ENCODE data around the gene FAF1. TPM values are rescaled to one million over a fixed set of nuclear protein-coding genes. Genes with fewer than 3 reads are reported as not detected.

FAF1 gene
- total and polyA plus RNA-seq, 2 donors (not counting 3 experiments of a cell fraction or from before 2014, with no cell fraction given), result 9.0 to 57.6 TPM

GRCh38 chr1:50452700-50453099 is 507.4 kb downstream of the FAF1 start:
- FAIRE-seq, result no peak
- Histone ChIP-seq H2AFZ (ENCODE audit: low read depth, low read length) (no peak overlapping the region), H3K27ac (ENCODE audit: insufficient read depth, low read depth, low read length) (no peak overlapping the region), H4K20me1 (replicated peaks; ENCODE audit: control insufficient read depth, extremely low read depth, insufficient read depth, low read length) (no peaks in the 10 kb centered on the region), H3K4me2 (ENCODE audit: insufficient read depth, low read length) (no peak overlapping the region), H3K79me2 (ENCODE audit: control insufficient read depth, insufficient read depth, low read length) (no peaks in the 10 kb centered on the region), H3K4me1 (ENCODE audit: control insufficient read depth, extremely low read depth, insufficient read depth, low read length) (no peaks in the 10 kb centered on the region), H3K27me3 (ENCODE audit: control insufficient read depth in 2 of 2, insufficient read depth in 2 of 2, low read length in 2 of 2) (no peaks in the 10 kb centered on the region), H3K36me3 (ENCODE audit: control insufficient read depth in 2 of 2, extremely low read depth in 1 of 2, insufficient read depth in 2 of 2, low read length in 2 of 2) (no peaks in the 10 kb centered on the region), H3K9me1 (replicated peaks; ENCODE audit: control insufficient read depth, extremely low read depth, insufficient read depth, low read length) (no peaks in the 10 kb centered on the region), H3K9ac (replicated peaks; ENCODE audit: extremely low read depth, insufficient read depth, low read length) (no peak overlapping the region), H3K4me3 (replicated peaks in 1 of 3; ENCODE audit: insufficient read depth in 1 of 3, low read depth in 1 of 3, low read length in 3 of 3) (no peak overlapping the region), H3K9me3 (replicated peaks; ENCODE audit: control insufficient read depth, insufficient read depth, low read length) (no peaks in the 10 kb centered on the region)
- no TSS peak for BruUV-seq (replicated peaks)
- intact Hi-C loops (cut with micrococcal nuclease) (no loop called here), dilution Hi-C loops (cut with MboI; ENCODE audit: extremely low pct_ligation_motif_present, low sequenced_read_pairs) (no loop called here)
- ChIA-PET CTCF (interaction anchor here (1.5 kb wide), 1 partner anchor 8 kb away, joined by 4 read pairs; no protein-coding TSS in a partner anchor), POLR2A (no interaction called here)
- no peak for DNase-seq (ENCODE audit: low read depth, low spot score)
- TF ChIP-seq EZH2 (IDR thresholded peaks at IDR 0.05; ENCODE audit: borderline replicate concordance, low read depth, low read length, severe bottlenecking) (no peak), MYC (IDR thresholded peaks at IDR 0.05; ENCODE audit: low read depth, low read length) (no peak), JUN (IDR thresholded peaks at IDR 0.05; ENCODE audit: borderline replicate concordance, insufficient read depth, insufficient read length, low read depth) (no peak), POLR2AphosphoS5 (IDR thresholded peaks at IDR 0.05; ENCODE audit: insufficient read depth, low read depth, low read length) (no peak), FOS (IDR thresholded peaks at IDR 0.05; ENCODE audit: borderline replicate concordance, insufficient read depth, low read length) (no peak), GATA2 (IDR thresholded peaks at IDR 0.05; ENCODE audit: insufficient read depth, insufficient read length, low read depth, low read length) (no peak), POLR2A (IDR thresholded peaks at IDR 0.05; ENCODE audit: low read depth, low read length) (no peak)

- TF ChIP-seq EZH2 (IDR thresholded peaks at IDR 0.05; ENCODE audit: borderline replicate concordance, low read depth, low read length, severe bottlenecking), result no peak
- TF ChIP-seq POLR2A (IDR thresholded peaks at IDR 0.05; ENCODE audit: low read depth, low read length), result no peak
- TF ChIP-seq JUN (IDR thresholded peaks at IDR 0.05; ENCODE audit: borderline replicate concordance, insufficient read depth, insufficient read length, low read depth), result no peak
- TF ChIP-seq CTCF (IDR thresholded peaks at IDR 0.05; ENCODE audit: extremely low read depth in 1 of 2, insufficient read depth in 1 of 2, low read depth in 1 of 2, low read length in 2 of 2), result no peak
- TF ChIP-seq GATA2 (IDR thresholded peaks at IDR 0.05; ENCODE audit: insufficient read depth, insufficient read length, low read depth, low read length), result no peak
- TF ChIP-seq FOS (IDR thresholded peaks at IDR 0.05; ENCODE audit: borderline replicate concordance, insufficient read depth, low read length), result no peak
- TF ChIP-seq MAX (IDR thresholded peaks at IDR 0.05; ENCODE audit: insufficient read depth, insufficient read length), result no peak
- no peak for TF ChIP-seq MYC (IDR thresholded peaks at IDR 0.05; ENCODE audit: low read depth, low read length)
- no peak for TF ChIP-seq POLR2AphosphoS5 (IDR thresholded peaks at IDR 0.05; ENCODE audit: insufficient read depth, low read depth, low read length)
- dilution Hi-C loops (cut with MboI; ENCODE audit: extremely low pct_ligation_motif_present, low sequenced_read_pairs) (no loop called here), intact Hi-C loops (cut with micrococcal nuclease) (no loop called here)
- Histone ChIP-seq H3K4me1 (ENCODE audit: control insufficient read depth, extremely low read depth, insufficient read depth, low read length) (no peaks in the 10 kb centered on the region), H3K9me1 (replicated peaks; ENCODE audit: control insufficient read depth, extremely low read depth, insufficient read depth, low read length) (no peaks in the 10 kb centered on the region), H3K27ac (ENCODE audit: insufficient read depth, low read depth, low read length) (no peak overlapping the region), H3K4me2 (ENCODE audit: insufficient read depth, low read length) (no peak overlapping the region), H3K79me2 (ENCODE audit: control insufficient read depth, insufficient read depth, low read length) (no peaks in the 10 kb centered on the region), H3K36me3 (ENCODE audit: control insufficient read depth in 2 of 2, extremely low read depth in 1 of 2, insufficient read depth in 2 of 2, low read length in 2 of 2) (no peaks in the 10 kb centered on the region), H2AFZ (ENCODE audit: low read depth, low read length) (no peak overlapping the region), H3K27me3 (ENCODE audit: control insufficient read depth in 2 of 2, insufficient read depth in 2 of 2, low read length in 2 of 2) (no peaks in the 10 kb centered on the region), H3K9me3 (replicated peaks; ENCODE audit: control insufficient read depth, insufficient read depth, low read length) (no peaks in the 10 kb centered on the region), H3K4me3 (replicated peaks in 1 of 3; ENCODE audit: insufficient read depth in 1 of 3, low read depth in 1 of 3, low read length in 3 of 3) (no peak overlapping the region), H3K9ac (replicated peaks; ENCODE audit: extremely low read depth, insufficient read depth, low read length) (no peak overlapping the region), H4K20me1 (replicated peaks; ENCODE audit: control insufficient read depth, extremely low read depth, insufficient read depth, low read length) (no peaks in the 10 kb centered on the region)
- CTCF ChIA-PET, result interaction anchor here (1.5 kb wide), 1 partner anchor 9 kb away, joined by 4 read pairs; no protein-coding TSS in a partner anchor
- POLR2A ChIA-PET, result no interaction called here
- DNase-seq (ENCODE audit: low read depth, low spot score), result no peak
- BruUV-seq (replicated peaks), result no TSS peak
- FAIRE-seq, result no peak
These were observed 509.0 kb downstream of the FAF1 start for GRCh38 chr1:50450861-50451653.
